Keratinocyte (primary cell): ENCODE results near the gene NDUFS4. TPM values are rescaled to one million over a fixed set of nuclear protein-coding genes. Genes with fewer than 3 reads are reported as not detected.

Experiments used
- DNase-seq: peaks from one replicate; pipeline ENCODE4 v3.0.0-alpha.2; 2011; ENCODE audit warnings: low read depth, missing footprints, low spot score
- FAIRE-seq: peaks from 2 replicates; lab custom pipeline; 2011; peaks lifted over from hg19 to GRCh38; lab: Jason Lieb, UNC
- H2AFZ ChIP-seq: 2 replicates; pipeline ENCODE4 v1.6.0; 2012; ENCODE audit warnings: low read length, control low read depth, inconsistent platforms; ENCODE audit not compliant: control insufficient read depth
- H3K27ac ChIP-seq: 2 replicates; pipeline ENCODE4 v1.5.1; 2011; ENCODE audit warnings: low read length; ENCODE audit not compliant: control insufficient read depth, insufficient read depth
- H3K27me3 ChIP-seq: 3 replicates; pipeline ENCODE4 v1.6.0; 2011; ENCODE audit warnings: low read length; ENCODE audit not compliant: control insufficient read depth, insufficient read depth; ENCODE audit errors: extremely low read depth
- H3K36me3 ChIP-seq, 2 experiments: 2 replicates in 1 of 2; 3 replicates in 1 of 2; pipeline ENCODE4 v1.5.1; 2011; ENCODE audit warnings: low read length in 2 of 2, mild to moderate bottlenecking in 1 of 2; ENCODE audit not compliant: control insufficient read depth in 2 of 2, insufficient read depth in 2 of 2; ENCODE audit errors: extremely low read depth in 1 of 2
- H3K4me1 ChIP-seq: 3 replicates; pipeline ENCODE4 v1.5.1; 2011; ENCODE audit warnings: low read length; ENCODE audit not compliant: control insufficient read depth, insufficient read depth; ENCODE audit errors: extremely low read depth
- H3K4me2 ChIP-seq: 3 replicates; pipeline ENCODE4 v1.6.0; 2011; ENCODE audit warnings: low read depth, low read length; ENCODE audit not compliant: control insufficient read depth, insufficient read depth; ENCODE audit errors: extremely low read depth
- H3K4me3 ChIP-seq, 3 experiments: fragments of 200-600 bp in 1 of 3; sonication (generic) in 1 of 3; 2 replicates in 2 of 3; 3 replicates in 1 of 3; pipeline ENCODE4 v1.5.1; 2011 to 2016; ENCODE audit warnings: low read length in 3 of 3, mild to moderate bottlenecking in 3 of 3, control low read depth in 2 of 3, inconsistent platforms in 1 of 3, low read depth in 1 of 3, mixed read lengths in 1 of 3, mixed run types in 1 of 3, moderate library complexity in 1 of 3; ENCODE audit not compliant: control insufficient read depth in 2 of 3, insufficient read depth in 2 of 3; ENCODE audit errors: extremely low read depth in 1 of 3
- H3K79me2 ChIP-seq: 2 replicates; pipeline ENCODE4 v1.6.0; 2012; ENCODE audit warnings: low read length; ENCODE audit not compliant: control insufficient read depth, insufficient read depth
- H3K9ac ChIP-seq: 3 replicates; pipeline ENCODE4 v1.6.0; 2011; ENCODE audit warnings: low read length; ENCODE audit not compliant: control insufficient read depth, insufficient read depth; ENCODE audit errors: extremely low read depth
- H3K9me1 ChIP-seq: 3 replicates; pipeline ENCODE4 v1.6.0; 2011; ENCODE audit warnings: low read length; ENCODE audit not compliant: control insufficient read depth, insufficient read depth; ENCODE audit errors: extremely low read depth
- H3K9me3 ChIP-seq: 2 replicates; pipeline ENCODE4 v1.5.1; 2012; ENCODE audit warnings: low read depth, low read length; ENCODE audit not compliant: control insufficient read depth
- H4K20me1 ChIP-seq: 3 replicates; pipeline ENCODE4 v1.6.0; 2011; ENCODE audit warnings: low read length; ENCODE audit not compliant: control insufficient read depth, insufficient read depth; ENCODE audit errors: extremely low read depth
- CTCF ChIP-seq, 3 experiments: IDR thresholded peaks in 1 of 3; conservative IDR thresholded peaks in 1 of 3; optimal IDR thresholded peaks in 1 of 3; 2 replicates in 2 of 3; 3 replicates in 1 of 3; pipeline versions ENCODE3 to v1.5.1; 2011; ENCODE audit warnings: low read length in 3 of 3, mild to moderate bottlenecking in 3 of 3, moderate library complexity in 2 of 3, control low read depth in 1 of 3, inconsistent platforms in 1 of 3; ENCODE audit not compliant: insufficient read depth in 2 of 3; ENCODE audit errors: extremely low read depth in 1 of 3
- EZH2 ChIP-seq: IDR thresholded peaks from one replicate; pipeline ENCODE4 v1.6.1; 2012; ENCODE audit warnings: inconsistent platforms, mild to moderate bottlenecking, low read length, moderate library complexity
- dilution Hi-C: fragments of 300-500 bp; cut with MboI; formaldehyde crosslinking; loops from one replicate; pipeline ENCODE4 v1.7.0; 2020; ENCODE audit warnings: low sequenced_read_pairs; ENCODE audit not compliant: extremely low pct_ligation_motif_present
- polyA plus RNA-seq, 5 experiments: library from polyadenylated mRNA; depleted of rRNA in 3 of 5; stranded (reverse) in 3 of 5; stranded (forward) in 1 of 5; unstranded in 1 of 5; fragments of >200 nt; gene quantifications; 1 replicate in 1 of 5; 2 replicates in 3 of 5; 3 replicates in 1 of 5; pipeline versions ENCODE4 v1.2.1 to v1.2.3, GENCODE V29; 2011 to 2012; ENCODE audit warnings: missing spikeins in 2 of 5, low read depth in 1 of 5, low replicate concordance in 1 of 5

NDUFS4 gene
- polyA plus RNA-seq, 1 donor (not counting 4 experiments of a cell fraction or from before 2014, with no cell fraction given): 118 TPM

GRCh38 chr5:53642061-53642460 is 81.6 kb downstream of the NDUFS4 start:
- H3K9me3 ChIP-seq: no peaks in the 10 kb centered on the region
- H3K79me2 ChIP-seq: no peaks in the 10 kb centered on the region
- FAIRE-seq (peak; percentile 70), DNase-seq (peak; percentile 9)
- dilution Hi-C loops: no loop called here
- H3K4me3 ChIP-seq: no peak overlapping the region
- H3K9me1 ChIP-seq: no peaks in the 10 kb centered on the region
- no peak overlapping the region for H2AFZ ChIP-seq
- TF ChIP-seq CTCF (optimal IDR thresholded peaks at IDR 0.05 in 1 of 3, IDR thresholded peaks at IDR 0.05 in 1 of 3, conservative IDR thresholded peaks at IDR 0.05 in 1 of 3; ENCODE audit: extremely low read depth in 1 of 3, insufficient read depth in 2 of 3, low read length in 3 of 3) (no peak), EZH2 (no peak)
- H3K4me1 ChIP-seq: peaks cover 25% of the 10 kb centered on the region
- no peaks in the 10 kb centered on the region for H3K27me3 ChIP-seq
- peak overlapping the region; percentile 50 for H3K4me2 ChIP-seq
- no peaks in the 10 kb centered on the region for H4K20me1 ChIP-seq
- no peak overlapping the region for H3K9ac ChIP-seq
- no peak overlapping the region for H3K27ac ChIP-seq
- no peaks in the 10 kb centered on the region for H3K36me3 ChIP-seq

GRCh38 chr5:53643445-53643844 is 83.0 kb downstream of the NDUFS4 start:
- FAIRE-seq: no peak
- no peak for TF ChIP-seq CTCF (optimal IDR thresholded peaks at IDR 0.05 in 1 of 3, IDR thresholded peaks at IDR 0.05 in 1 of 3, conservative IDR thresholded peaks at IDR 0.05 in 1 of 3; ENCODE audit: extremely low read depth in 1 of 3, insufficient read depth in 2 of 3, low read length in 3 of 3)
- TF ChIP-seq EZH2: no peak
- Histone ChIP-seq H3K4me1 (peaks cover 25% of the 10 kb centered on the region), H3K4me3 (no peak overlapping the region), H3K27me3 (no peaks in the 10 kb centered on the region), H2AFZ (no peak overlapping the region), H3K9me1 (no peaks in the 10 kb centered on the region), H3K9me3 (no peaks in the 10 kb centered on the region), H3K79me2 (no peaks in the 10 kb centered on the region), H3K9ac (no peak overlapping the region), H3K4me2 (no peak overlapping the region), H3K36me3 (peaks cover 0 to under 1% of the 10 kb centered on the region in 2 experiments), H4K20me1 (no peaks in the 10 kb centered on the region), H3K27ac (no peak overlapping the region)
- DNase-seq: no peak
- dilution Hi-C loops: no loop called here
